HL-60 (cell line): ENCODE results near the gene EHF.
A peak's percentile ranks its signal among the peaks of the same experiment; 100 is the strongest.

Experiments
- DNase-seq, 2 experiments: peaks; one replicate each; pipeline ENCODE4 v3.0.0-alpha.2; 2010 to 2020; ENCODE audit warnings: low read depth in 1 of 2, low spot score in 1 of 2
- H3K27ac ChIP-seq: fragments of 250-450 bp; sonication (Bioruptor Pico); replicated peaks from 2 replicates; pipeline ENCODE4 v1.5.1; 2020; ENCODE audit warnings: mild to moderate bottlenecking, moderate library complexity
- H3K27me3 ChIP-seq: fragments of 250-450 bp; sonication (Bioruptor Pico); 2 replicates; pipeline ENCODE4 v1.5.1; 2021; ENCODE audit warnings: mild to moderate bottlenecking, moderate library complexity; ENCODE audit not compliant: insufficient read depth, poor library complexity, severe bottlenecking
- H3K4me3 ChIP-seq: replicated peaks from 2 replicates; pipeline ENCODE4 v1.5.1; 2011; ENCODE audit warnings: mild to moderate bottlenecking, control low read depth, low read length; ENCODE audit not compliant: insufficient read depth
- GABPA ChIP-seq: IDR thresholded peaks from 2 replicates; pipeline ENCODE4 v1.6.1; 2012; ENCODE audit warnings: low read depth
- POLR2AphosphoS5 ChIP-seq: IDR thresholded peaks from 2 replicates; pipeline ENCODE4 v1.6.1; 2012; ENCODE audit warnings: low read depth
- SPI1 ChIP-seq: IDR thresholded peaks from 2 replicates; pipeline ENCODE4 v1.6.1; 2012; ENCODE audit warnings: low read depth, mild to moderate bottlenecking, borderline replicate concordance
- TF ChIP-seq, protein P1 (sequence below): IDR thresholded peaks from one replicate; pipeline ENCODE4 v1.5.1; 2011; ENCODE audit warnings: low read length, control low read depth, inconsistent platforms; ENCODE audit not compliant: insufficient read depth
- TF ChIP-seq, protein P2 (sequence below): IDR thresholded peaks from 2 replicates; pipeline ENCODE4 v1.6.1; 2012; ENCODE audit warnings: low read depth; ENCODE audit not compliant: insufficient replicate concordance

Gene EHF

GRCh38 chr11:34696862-34697261, 76.0 kb downstream of the EHF start:
- no peaks in the 10 kb centered on the region for H3K27me3 ChIP-seq
- DNase-seq = no peak
- TF ChIP-seq, protein P1, sequence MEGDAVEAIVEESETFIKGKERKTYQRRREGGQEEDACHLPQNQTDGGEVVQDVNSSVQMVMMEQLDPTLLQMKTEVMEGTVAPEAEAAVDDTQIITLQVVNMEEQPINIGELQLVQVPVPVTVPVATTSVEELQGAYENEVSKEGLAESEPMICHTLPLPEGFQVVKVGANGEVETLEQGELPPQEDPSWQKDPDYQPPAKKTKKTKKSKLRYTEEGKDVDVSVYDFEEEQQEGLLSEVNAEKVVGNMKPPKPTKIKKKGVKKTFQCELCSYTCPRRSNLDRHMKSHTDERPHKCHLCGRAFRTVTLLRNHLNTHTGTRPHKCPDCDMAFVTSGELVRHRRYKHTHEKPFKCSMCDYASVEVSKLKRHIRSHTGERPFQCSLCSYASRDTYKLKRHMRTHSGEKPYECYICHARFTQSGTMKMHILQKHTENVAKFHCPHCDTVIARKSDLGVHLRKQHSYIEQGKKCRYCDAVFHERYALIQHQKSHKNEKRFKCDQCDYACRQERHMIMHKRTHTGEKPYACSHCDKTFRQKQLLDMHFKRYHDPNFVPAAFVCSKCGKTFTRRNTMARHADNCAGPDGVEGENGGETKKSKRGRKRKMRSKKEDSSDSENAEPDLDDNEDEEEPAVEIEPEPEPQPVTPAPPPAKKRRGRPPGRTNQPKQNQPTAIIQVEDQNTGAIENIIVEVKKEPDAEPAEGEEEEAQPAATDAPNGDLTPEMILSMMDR = no peak
- TF ChIP-seq, protein P2, sequence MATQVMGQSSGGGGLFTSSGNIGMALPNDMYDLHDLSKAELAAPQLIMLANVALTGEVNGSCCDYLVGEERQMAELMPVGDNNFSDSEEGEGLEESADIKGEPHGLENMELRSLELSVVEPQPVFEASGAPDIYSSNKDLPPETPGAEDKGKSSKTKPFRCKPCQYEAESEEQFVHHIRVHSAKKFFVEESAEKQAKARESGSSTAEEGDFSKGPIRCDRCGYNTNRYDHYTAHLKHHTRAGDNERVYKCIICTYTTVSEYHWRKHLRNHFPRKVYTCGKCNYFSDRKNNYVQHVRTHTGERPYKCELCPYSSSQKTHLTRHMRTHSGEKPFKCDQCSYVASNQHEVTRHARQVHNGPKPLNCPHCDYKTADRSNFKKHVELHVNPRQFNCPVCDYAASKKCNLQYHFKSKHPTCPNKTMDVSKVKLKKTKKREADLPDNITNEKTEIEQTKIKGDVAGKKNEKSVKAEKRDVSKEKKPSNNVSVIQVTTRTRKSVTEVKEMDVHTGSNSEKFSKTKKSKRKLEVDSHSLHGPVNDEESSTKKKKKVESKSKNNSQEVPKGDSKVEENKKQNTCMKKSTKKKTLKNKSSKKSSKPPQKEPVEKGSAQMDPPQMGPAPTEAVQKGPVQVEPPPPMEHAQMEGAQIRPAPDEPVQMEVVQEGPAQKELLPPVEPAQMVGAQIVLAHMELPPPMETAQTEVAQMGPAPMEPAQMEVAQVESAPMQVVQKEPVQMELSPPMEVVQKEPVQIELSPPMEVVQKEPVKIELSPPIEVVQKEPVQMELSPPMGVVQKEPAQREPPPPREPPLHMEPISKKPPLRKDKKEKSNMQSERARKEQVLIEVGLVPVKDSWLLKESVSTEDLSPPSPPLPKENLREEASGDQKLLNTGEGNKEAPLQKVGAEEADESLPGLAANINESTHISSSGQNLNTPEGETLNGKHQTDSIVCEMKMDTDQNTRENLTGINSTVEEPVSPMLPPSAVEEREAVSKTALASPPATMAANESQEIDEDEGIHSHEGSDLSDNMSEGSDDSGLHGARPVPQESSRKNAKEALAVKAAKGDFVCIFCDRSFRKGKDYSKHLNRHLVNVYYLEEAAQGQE = no peak
- TF ChIP-seq POLR2AphosphoS5 = no peak
- TF ChIP-seq GABPA = no peak
- TF ChIP-seq SPI1 = no peak
- no peak overlapping the region for H3K27ac ChIP-seq
- no peak overlapping the region for H3K4me3 ChIP-seq

GRCh38 chr11:34706709-34707461, 86.0 kb downstream of the EHF start:
- Histone ChIP-seq H3K27me3 (no peaks in the 10 kb centered on the region), H3K4me3 (no peak overlapping the region), H3K27ac (no peak overlapping the region)
- DNase-seq = no peak
- TF ChIP-seq, protein P1 = no peak
- TF ChIP-seq, protein P2 = no peak
- TF ChIP-seq POLR2AphosphoS5 (no peak), GABPA (no peak), SPI1 (no peak)

DNA sequence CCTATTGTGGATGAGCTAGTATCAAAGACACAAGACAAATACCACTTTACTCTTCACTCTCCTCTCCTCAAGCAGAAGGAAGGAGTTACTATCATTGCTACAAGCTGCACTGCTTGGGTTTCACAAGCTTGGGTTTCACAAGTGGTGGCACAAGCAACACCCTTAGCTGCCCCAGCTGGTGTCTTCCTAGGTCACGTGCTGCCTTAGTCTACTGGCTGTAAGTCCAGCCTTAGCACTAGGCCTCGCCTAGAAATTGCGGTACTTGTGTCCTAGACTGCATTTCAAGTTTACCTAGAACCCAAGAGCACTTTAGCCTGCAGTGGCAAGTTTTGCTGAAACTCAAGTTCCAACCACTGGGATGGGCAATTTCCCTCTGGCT, 86.6 kb downstream of the EHF start:
- TF ChIP-seq SPI1 (no peak), POLR2AphosphoS5 (0 out of 2 replicates have a peak, but pooled peaks have one; percentile 43)
- TF ChIP-seq, protein P1 = no peak

More for the DNA sequence above, 86.6 kb downstream of the EHF start:
- Histone ChIP-seq H3K27ac (no peak overlapping the region), H3K4me3 (no peak overlapping the region), H3K27me3 (no peaks in the 10 kb centered on the region)
- DNase-seq = peak; percentile 25 to 93
